ENCODE data around the gene ZBTB2.

The ZBTB2 gene

GRCh38 chr6:151341476-151342195, 49.7 kb downstream of the ZBTB2 start:
- H3K4me3 ChIP-seq (ENCODE audit: low read length), result no peak overlapping the region
- TF ChIP-seq ZNF274 (IDR thresholded peaks at IDR 0.05; ENCODE audit: low read depth, low read length), result no peak

GRCh38 chr6:151340219-151340978, 51.0 kb downstream of the ZBTB2 start:
- no peak overlapping the region for H3K4me3 ChIP-seq (ENCODE audit: low read length)
- TF ChIP-seq ZNF274 (IDR thresholded peaks at IDR 0.05; ENCODE audit: low read depth, low read length), result no peak

GRCh38 chr6:151339369-151339768, 52.0 kb downstream of the ZBTB2 start:
- TF ChIP-seq ZNF274 (IDR thresholded peaks at IDR 0.05; ENCODE audit: low read depth, low read length), result no peak
- H3K4me3 ChIP-seq (ENCODE audit: low read length), result no peak overlapping the region

- H3K4me3 ChIP-seq (ENCODE audit: low read length), result no peak overlapping the region
- no peak for TF ChIP-seq ZNF274 (IDR thresholded peaks at IDR 0.05; ENCODE audit: low read depth, low read length)
Measured at GRCh38 chr6:151338651-151339200, 52.6 kb downstream of the ZBTB2 start.

- H3K4me3 ChIP-seq (ENCODE audit: low read length), result no peak overlapping the region
- no peak for TF ChIP-seq ZNF274 (IDR thresholded peaks at IDR 0.05; ENCODE audit: low read depth, low read length)
Measured at GRCh38 chr6:151335930-151336329, 55.4 kb downstream of the ZBTB2 start.

GRCh38 chr6:151330130-151330696, 61.1 kb downstream of the ZBTB2 start:
- no peak for TF ChIP-seq ZNF274 (IDR thresholded peaks at IDR 0.05; ENCODE audit: low read depth, low read length)

GRCh38 chr6:151327101-151327500, 64.3 kb downstream of the ZBTB2 start:
- no peak overlapping the region for H3K4me3 ChIP-seq (ENCODE audit: low read length)
- TF ChIP-seq ZNF274 (IDR thresholded peaks at IDR 0.05; ENCODE audit: low read depth, low read length), result no peak

More at GRCh38 chr6:151330130-151330696, 61.1 kb downstream of the ZBTB2 start:
- H3K4me3 ChIP-seq (ENCODE audit: low read length), result no peak overlapping the region

GRCh38 chr6:151326116-151326825, 65.1 kb downstream of the ZBTB2 start:
- no peak overlapping the region; the same call in 1 of the 2 replicates for H3K4me3 ChIP-seq (ENCODE audit: low read length)
- TF ChIP-seq ZNF274 (IDR thresholded peaks at IDR 0.05; ENCODE audit: low read depth, low read length), result no peak

GRCh38 chr6:151325075-151326050, 66.0 kb downstream of the ZBTB2 start:
- H3K4me3 ChIP-seq (ENCODE audit: low read length), result peak overlapping the region; percentile 46
- TF ChIP-seq ZNF274 (IDR thresholded peaks at IDR 0.05; ENCODE audit: low read depth, low read length), result no peak

GRCh38 chr6:151324488-151324825, 66.9 kb downstream of the ZBTB2 start:
- TF ChIP-seq ZNF274 (IDR thresholded peaks at IDR 0.05; ENCODE audit: low read depth, low read length), result no peak

GRCh38 chr6:151323791-151324487, 67.4 kb downstream of the ZBTB2 start:
- no peak overlapping the region for H3K4me3 ChIP-seq (ENCODE audit: low read length)
- TF ChIP-seq ZNF274 (IDR thresholded peaks at IDR 0.05; ENCODE audit: low read depth, low read length), result no peak

More at GRCh38 chr6:151324488-151324825, 66.9 kb downstream of the ZBTB2 start:
- H3K4me3 ChIP-seq (ENCODE audit: low read length), result no peak overlapping the region

- H3K4me3 ChIP-seq (ENCODE audit: low read length), result no peak overlapping the region
- TF ChIP-seq ZNF274 (IDR thresholded peaks at IDR 0.05; ENCODE audit: low read depth, low read length), result no peak
Measured at GRCh38 chr6:151322570-151322969, 68.8 kb downstream of the ZBTB2 start.
